NOMO-1 treated with dmso at 0.1 percent for 144 hours (cell line): ENCODE results near the gene CYP39A1.
"Not testable (repeated sequence)": the region's sequence is repeated elsewhere in the genome, so short reads cannot be mapped to it uniquely, and the experiment has no call there.

Experiments
- DNase-seq: peaks from one replicate; lab custom pipeline; 2025; ENCODE audit not compliant: unreplicated experiment; lab: John Stamatoyannopoulos, UW

CYP39A1 gene

GRCh38 chr6:46651006-46651405 lies 1.6 kb downstream of the CYP39A1 start:
- no peak for DNase-seq

GRCh38 chr6:46648869-46649492 lies 3.6 kb downstream of the CYP39A1 start:
- no peak for DNase-seq

GRCh38 chr6:46648108-46648507 lies 4.5 kb downstream of the CYP39A1 start:
- DNase-seq = not testable (repeated sequence)

- DNase-seq = no peak
Measured at GRCh38 chr6:46645265-46645664, 7.4 kb downstream of the CYP39A1 start.

GRCh38 chr6:46642928-46643751 lies 9.5 kb downstream of the CYP39A1 start:
- DNase-seq = no peak

- no peak for DNase-seq
Measured at GRCh38 chr6:46638650-46639049, 14.0 kb downstream of the CYP39A1 start.

- DNase-seq = no peak
Measured at GRCh38 chr6:46637933-46638332, 14.7 kb downstream of the CYP39A1 start.

GRCh38 chr6:46637145-46637544 lies 15.5 kb downstream of the CYP39A1 start:
- no peak for DNase-seq

- DNase-seq = no peak
Measured at GRCh38 chr6:46635462-46635861, 17.2 kb downstream of the CYP39A1 start.

GRCh38 chr6:46632053-46632452 lies 20.6 kb downstream of the CYP39A1 start:
- DNase-seq = no peak

- no peak for DNase-seq
Measured at GRCh38 chr6:46629691-46630090, 22.9 kb downstream of the CYP39A1 start.

GRCh38 chr6:46628976-46629375 lies 23.6 kb downstream of the CYP39A1 start:
- DNase-seq = no peak

- DNase-seq = no peak
Measured at GRCh38 chr6:46628498-46628897, 24.1 kb downstream of the CYP39A1 start.

- no peak for DNase-seq
Measured at GRCh38 chr6:46626976-46627375, 25.6 kb downstream of the CYP39A1 start.

GRCh38 chr6:46626228-46626909 lies 26.2 kb downstream of the CYP39A1 start:
- no peak for DNase-seq

- DNase-seq = no peak
Measured at GRCh38 chr6:46618726-46619125, 33.9 kb downstream of the CYP39A1 start.

- DNase-seq = no peak
Measured at GRCh38 chr6:46612645-46613044, 40.0 kb downstream of the CYP39A1 start.

- DNase-seq = no peak
Measured at GRCh38 chr6:46610862-46611553, 41.6 kb downstream of the CYP39A1 start.

GRCh38 chr6:46606338-46606737 lies 46.3 kb downstream of the CYP39A1 start:
- DNase-seq = no peak

- DNase-seq = no peak
Measured at GRCh38 chr6:46605091-46605797, 47.4 kb downstream of the CYP39A1 start.

- no peak for DNase-seq
Measured at GRCh38 chr6:46598215-46598614, 54.4 kb downstream of the CYP39A1 start.
